GM21825 (cell line): Measurements from ENCODE around the gene LYPLAL1.
"Not testable (repeated sequence)": the region's sequence is repeated elsewhere in the genome, so short reads cannot be mapped to it uniquely, and the experiment has no call there.

Experiments used
- ATAC-seq: cut with Tn5 transposase; IDR thresholded peaks from one replicate; pipeline ENCODE4 v1.9.1; 2021; ENCODE audit warnings: mild to moderate bottlenecking, moderate library complexity; ENCODE audit not compliant: unreplicated experiment

Gene LYPLAL1

DNA sequence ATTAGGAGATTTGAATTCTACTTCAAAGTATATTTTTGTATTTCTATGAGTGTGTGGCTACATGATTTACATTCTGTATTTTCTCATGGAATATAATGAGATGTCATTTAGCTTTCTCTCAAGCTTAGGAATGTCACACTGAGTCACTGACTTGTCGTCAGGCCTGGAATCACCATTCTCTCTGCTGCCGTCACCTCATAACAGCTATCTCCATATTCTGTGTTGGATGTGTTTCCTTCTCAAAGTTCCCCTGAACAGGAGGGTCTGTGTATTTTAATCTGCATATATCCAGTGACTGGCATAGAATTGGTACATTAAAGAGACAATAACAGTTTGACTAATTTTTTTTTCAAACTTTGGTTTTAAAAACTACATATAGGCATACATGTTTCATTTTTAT lies 35.9 kb downstream of the LYPLAL1 start:
- no peak for ATAC-seq

DNA sequence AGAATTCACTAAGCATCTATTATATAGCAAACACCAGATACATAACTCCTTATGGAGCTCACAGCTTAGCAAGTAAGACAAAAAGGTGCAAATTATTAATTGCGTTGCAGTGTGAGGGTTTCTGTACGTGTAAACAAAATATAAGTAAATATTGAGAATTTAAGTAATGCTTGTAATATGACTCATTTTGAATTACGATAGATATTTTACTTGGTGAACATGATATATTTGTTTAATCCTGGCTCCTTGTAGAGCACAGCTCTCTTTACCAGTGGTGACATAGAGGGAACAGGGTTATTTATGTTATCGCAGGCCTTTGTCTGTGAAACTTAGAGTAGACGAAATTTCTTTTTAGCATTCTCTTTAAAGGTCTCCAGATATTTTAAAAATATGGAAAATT lies 36.4 kb downstream of the LYPLAL1 start:
- ATAC-seq: no peak

DNA sequence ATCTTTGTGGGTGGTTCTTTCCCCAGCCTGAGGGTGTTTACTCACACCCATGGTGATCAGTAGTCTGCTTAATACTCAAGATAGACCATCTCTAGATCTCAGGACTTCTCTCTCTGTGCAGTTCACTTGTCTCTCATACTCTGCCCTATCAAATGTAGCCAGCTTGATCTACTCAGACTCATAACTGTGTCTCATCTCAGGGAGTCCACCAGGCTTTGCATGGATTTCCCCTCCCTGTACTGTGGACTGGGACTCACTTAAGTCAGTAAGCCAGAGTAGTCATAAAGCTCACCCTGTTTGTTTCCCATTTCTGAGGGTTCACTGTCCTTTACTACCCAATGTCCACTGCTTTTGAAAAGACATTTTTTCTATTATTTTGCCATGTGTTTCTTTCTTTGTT lies 41.8 kb downstream of the LYPLAL1 start:
- peak; percentile 62 for ATAC-seq

DNA sequence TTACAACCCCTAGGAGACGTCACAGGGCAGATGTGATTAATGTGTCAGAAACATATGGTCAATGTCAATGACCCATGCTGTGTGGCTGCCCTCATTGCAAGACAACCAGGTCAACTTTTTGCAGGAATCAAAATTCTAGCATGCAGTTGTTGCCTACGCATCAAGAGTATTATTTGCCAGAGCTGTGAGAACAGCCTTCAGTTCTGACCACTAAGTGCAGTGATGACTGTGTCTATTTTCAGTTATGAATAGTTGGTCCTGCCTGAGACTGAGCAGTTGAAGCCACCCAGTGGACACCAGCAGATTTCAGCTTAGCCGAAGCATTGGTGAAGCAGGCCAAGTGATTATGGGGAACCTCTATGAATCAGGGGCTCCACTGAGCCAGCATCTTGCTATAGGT lies 47.3 kb downstream of the LYPLAL1 start:
- ATAC-seq: peak; percentile 91

DNA sequence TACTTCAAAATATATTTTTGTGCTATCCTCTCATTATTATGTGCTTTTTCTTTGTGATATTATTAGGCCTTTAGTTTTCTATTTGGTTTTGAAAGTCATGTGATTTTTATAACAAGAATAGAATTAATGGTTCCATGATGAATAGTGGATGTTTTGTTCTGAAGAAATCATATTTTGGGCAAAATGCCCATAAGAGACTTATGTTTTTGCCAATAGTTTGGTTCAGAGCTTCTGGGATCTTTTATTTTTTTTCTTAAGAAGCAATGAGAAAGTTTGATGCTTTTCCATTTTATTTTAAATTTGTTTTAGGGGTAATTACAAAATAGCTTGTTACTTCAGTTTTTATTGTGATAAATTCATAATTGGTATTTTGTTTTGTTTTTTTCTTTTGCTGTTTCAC lies 49.8 kb downstream of the LYPLAL1 start:
- ATAC-seq: no peak

DNA sequence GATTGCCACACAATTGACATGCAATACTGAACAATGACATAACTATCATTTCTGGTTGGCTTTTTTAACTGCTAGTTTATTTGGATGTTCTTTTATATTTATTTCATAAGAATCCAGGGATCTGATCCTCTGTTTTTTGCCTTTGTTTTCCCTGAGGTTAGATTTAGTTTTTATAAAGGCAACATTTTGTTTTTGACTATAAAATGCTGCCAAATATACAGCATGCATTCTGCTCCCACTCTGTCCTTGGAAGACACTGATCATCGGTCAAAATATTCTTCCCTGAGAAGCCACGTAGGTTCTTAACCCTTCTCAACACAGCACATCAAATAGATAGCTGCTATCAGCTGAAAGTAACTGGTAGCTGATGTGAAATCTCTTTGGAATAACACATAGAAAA lies 52.5 kb downstream of the LYPLAL1 start:
- no peak for ATAC-seq

DNA sequence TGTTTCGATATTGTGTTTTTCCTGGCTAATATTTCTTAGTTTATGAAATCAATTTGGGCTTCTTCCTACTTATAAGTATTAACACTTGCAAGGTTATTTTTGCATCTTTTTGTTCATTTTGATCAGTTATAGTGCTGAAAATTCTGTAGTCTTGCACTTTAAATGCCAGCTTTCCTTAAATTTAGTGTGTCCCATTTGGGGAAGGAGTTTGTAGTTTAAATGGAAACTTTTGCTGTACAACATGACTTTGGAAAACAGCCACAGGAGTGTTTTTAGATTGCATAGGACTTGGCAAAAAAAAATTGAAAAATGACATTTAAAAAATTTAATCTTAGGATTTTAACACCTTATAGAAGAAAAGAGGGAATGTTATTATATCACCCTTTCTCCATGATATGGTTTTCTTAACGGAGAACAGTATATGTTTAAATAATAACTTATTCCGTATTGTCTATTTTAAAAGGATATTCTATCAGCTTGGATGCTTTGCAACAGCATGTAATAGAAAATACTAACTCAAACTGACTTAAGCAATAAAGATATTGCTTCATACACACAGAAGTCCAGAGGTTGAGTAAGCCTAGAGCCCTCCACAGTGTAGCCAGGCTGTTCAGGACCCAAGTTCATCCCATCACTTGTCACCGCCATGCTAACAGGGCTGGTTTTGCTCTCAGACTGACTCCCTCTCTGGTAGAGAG lies 53.8 kb downstream of the LYPLAL1 start:
- ATAC-seq: no peak

DNA sequence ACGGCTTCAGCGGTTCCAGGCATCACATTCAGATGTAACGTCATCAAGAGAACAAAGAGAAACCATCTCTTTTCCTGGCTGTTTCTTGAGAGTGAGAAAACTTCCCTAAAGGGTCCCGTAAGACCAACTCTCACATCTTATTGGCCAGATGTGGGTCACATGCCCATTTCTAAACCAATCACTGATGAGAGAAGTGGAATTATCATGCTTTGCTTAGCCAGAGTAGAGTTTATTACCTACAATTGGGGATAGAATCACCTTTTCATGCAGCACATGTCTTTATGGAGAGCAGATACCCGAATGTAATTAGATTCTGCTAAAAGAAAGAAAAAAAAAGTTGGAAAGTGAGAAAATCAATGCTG lies 54.4 kb downstream of the LYPLAL1 start:
- no peak for ATAC-seq

DNA sequence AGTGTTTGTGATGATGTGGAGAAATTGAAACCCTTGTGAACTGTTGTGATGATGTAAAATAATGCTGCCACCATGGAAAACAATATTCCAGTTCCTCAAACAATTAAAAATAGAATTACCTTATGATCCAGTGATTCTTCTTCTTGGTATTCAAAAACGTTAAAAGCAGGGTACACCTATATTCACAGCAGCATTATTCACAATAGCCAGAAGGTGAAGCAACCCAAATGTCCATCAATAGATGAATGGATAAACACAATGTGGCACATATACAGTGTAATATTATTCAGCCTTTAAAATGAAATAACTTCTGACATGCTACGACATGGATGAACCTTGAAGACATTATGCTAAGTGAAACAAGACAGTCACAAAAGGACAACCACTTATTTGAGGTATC lies 59.2 kb downstream of the LYPLAL1 start:
- ATAC-seq: no peak

DNA sequence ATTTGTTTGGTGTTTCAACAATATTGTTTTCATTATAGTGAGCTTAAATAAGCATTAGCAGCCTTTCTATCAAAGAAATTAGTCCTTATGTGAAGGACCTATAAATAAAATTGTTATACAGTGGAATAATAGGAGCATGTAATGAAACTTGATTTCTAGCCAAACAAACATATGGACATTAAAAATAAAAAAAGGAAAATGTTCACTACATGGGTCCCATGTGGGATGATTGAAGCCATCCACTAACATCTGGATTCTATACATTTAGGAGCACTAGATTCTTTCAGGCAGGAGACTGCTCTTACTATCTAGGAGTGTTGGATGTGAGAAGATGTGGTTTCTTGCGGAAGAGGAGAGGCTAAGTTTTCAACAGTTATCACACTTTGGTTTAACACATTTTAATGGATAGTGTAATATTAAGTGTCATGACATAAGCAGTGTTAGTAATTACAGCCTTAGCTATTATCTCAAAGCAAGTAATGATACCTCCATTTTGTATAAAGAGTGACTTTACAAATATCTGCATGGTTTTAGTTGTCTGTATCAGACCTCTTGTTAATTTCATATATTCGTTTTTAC lies 62.3 kb downstream of the LYPLAL1 start:
- no peak for ATAC-seq

DNA sequence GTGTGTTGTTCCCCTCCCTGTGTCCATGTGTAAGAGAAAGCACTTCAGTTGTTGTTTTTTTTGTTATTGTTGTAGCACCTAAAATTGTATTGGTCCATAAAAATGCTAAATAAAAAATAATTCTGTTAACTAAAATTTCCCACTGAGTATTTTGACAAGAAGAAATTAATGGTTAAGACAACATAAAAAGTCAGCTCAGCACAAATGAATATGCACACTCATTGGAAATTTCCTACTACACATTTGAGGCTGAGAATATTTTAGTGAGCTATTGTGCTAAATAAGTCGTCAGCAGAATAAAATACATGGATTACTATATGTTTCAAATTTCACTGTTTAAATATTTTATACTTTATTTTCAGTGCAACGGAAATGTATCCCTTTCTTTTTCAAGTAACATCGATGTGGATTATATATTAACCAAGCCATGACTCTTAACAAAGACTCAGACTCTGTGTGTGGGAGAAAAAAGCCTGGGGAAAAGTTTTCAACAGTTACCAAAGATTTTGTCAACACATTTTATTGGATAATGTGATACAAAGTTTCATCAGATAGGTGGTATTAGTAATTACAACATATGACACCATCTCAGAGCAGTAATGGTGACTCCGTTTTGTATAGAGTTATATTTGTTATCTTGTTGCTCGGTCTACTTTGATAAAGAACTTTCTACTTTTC lies 63.4 kb downstream of the LYPLAL1 start:
- no peak for ATAC-seq

DNA sequence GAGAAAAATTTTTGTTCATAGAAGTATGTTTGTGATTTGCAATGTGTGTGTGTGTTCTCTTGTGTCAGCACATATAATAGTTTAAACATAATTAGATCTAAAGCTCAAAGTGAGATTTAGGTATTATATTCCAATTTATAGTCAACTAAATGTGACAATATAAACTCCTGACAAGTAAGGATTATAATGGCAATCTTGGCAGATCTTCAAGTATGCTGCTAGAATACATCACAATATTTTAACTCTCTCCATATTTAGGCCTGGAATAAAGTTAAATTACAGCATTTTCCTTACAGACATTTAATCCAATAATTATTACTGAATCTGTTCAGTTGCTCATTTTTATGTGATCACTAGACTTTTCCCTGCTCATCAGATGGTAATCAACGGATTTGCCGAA lies 65.8 kb downstream of the LYPLAL1 start:
- ATAC-seq: no peak

DNA sequence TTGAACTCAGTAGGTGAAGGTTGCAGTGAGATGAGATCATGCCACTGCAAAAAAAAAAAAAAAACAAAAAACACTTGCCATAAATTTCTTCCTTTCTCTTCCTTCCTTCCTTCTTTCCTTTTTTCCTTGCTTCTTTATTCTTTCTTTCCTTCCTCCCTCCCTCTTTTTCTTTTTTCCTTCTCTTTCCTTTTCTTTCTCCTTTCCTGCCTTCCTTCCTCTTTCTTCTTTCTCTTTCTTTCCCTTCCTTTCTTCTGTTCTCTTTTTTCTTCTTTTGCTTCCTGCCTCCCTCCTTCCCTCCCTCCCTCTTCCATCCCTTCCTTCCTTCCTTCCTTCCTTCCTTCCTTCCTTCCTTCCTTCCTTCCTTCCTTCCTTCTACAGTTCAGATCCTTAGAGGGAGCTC lies 71.2 kb downstream of the LYPLAL1 start:
- no peak for ATAC-seq

DNA sequence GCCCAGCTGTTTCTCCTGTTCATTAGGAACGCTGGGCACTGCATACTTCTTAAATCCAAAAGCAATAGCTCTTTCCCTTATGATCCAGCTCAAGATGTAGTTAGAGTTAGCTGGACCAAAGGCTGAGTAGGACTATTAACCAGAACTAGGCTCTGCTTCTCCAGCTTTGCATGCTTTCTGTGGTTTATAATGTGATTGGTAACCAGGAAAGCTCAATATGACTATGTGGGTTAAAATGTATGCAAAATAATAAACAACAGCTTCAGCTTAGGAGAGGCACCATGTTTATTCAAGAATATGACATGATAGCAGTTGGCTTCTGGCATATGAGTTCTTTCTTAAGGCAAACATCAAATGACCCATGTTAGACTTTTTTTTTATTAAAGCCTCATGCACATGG lies 73.8 kb downstream of the LYPLAL1 start:
- no peak for ATAC-seq

DNA sequence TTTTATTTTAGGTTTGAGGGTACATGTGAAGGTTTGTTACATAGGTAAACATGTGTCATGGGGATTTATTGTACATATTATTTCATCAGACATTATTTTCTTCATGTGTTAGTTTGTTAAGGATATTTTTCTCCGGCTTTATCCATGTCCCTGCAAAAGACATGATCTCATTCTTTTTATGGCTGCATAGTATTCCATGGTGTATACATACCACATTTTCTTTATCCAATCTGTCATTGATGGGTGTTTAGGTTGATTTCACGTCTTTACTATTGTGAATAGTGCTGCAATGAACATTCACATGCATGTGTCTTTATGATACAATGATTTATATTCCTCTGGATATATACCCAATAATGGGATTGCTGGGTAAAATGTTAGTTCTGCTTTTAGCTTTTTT lies 76.8 kb downstream of the LYPLAL1 start:
- ATAC-seq: not testable (repeated sequence)

DNA sequence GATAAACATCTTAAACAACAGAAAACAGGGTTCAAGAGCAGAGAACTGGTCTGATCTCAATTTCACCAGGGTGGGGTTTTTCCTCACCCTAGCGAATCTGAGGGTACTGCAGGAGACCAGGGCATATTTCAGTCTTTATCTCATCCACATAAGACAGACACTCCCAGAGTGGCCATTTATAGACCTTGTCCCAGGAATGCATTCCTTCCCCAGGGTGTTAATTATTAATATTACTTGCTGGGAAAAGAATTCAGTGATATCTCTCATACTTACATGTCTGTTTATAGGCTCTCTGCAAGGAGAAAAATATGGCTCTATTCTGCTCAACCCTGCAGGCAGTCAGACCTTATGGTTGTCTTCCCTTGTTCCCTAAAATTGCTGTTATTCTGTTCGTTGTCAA lies 84.1 kb downstream of the LYPLAL1 start:
- no peak for ATAC-seq

DNA sequence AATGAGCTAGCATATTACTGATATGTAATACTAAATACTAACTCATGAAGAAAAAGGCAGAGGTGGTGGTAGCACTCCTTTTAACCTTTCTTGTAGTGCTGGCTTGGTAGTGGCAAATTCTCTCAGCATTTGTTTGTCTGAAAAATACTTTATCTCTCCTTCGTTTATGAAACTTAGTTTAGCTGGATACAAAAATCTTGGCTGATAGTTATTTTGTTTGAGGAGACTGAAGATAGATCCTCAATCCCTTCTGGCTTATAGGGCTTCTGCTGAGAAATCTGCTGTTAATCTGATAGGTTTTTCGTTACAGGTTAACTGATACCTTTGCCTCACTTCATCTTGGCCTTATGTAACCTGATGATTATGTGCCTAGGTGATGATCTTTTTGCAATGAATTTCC lies 87.8 kb downstream of the LYPLAL1 start:
- no peak for ATAC-seq
